Measurements from ENCODE around the gene BBS9. TPM values are rescaled to one million over a fixed set of nuclear protein-coding genes. Genes with fewer than 3 reads are reported as not detected.

The BBS9 gene
- total and polyA plus RNA-seq, 2 donors (not counting 1 experiment from before 2014, with no cell fraction given) = 8.4 to 45.2 TPM

DNA sequence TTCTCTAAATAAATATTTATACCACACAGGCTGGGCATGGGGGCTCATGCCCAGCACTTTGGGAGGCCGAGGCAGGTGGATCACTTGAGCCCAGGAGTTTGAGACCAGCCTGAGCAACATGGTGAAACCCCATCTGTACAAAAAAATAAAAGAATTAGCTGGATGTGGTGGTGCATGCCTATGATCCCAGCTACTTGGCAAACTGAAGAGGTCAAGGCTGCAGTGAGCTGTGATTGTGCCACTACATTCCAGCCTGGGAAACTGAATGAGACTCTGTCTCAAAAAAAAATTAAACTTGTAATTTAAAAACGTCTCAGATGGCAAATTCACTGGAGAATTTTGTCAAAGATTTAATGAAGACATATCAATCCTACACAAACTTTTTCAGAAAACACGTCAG lies 498.4 kb downstream of the BBS9 start:
- Mint-ChIP-seq H3K4me3 (no peak overlapping the region), H3K27ac (no peak overlapping the region), H3K27me3 (no peaks in the 10 kb centered on the region), H3K4me1 (no peaks in the 10 kb centered on the region), H3K9me3 (ENCODE audit: insufficient read depth) (peaks cover 11% of the 10 kb centered on the region)
- Histone ChIP-seq H3K4me3 (ENCODE audit: control extremely low read depth in 1 of 5, extremely low read depth in 1 of 5, insufficient read depth in 1 of 5, low read depth in 2 of 5, low read length in 4 of 5) (no peak overlapping the region), H3K4me1 (ENCODE audit: control insufficient read depth in 2 of 2, insufficient read depth in 2 of 2, low read length in 2 of 2) (no peaks in the 10 kb centered on the region), H2AFZ (ENCODE audit: insufficient read depth, low read depth, low read length, poor library complexity, severe bottlenecking) (no peak overlapping the region), H3K79me2 (ENCODE audit: control insufficient read depth, insufficient read depth, low read length) (no peaks in the 10 kb centered on the region), H3K9ac (ENCODE audit: low read length) (no peak overlapping the region), H3K27me3 (replicated peaks in 1 of 4; ENCODE audit: control extremely low read depth in 1 of 4, control insufficient read depth in 3 of 4, insufficient read depth in 4 of 4, low read length in 3 of 4) (no peaks in the 10 kb centered on the region), H3K36me3 (replicated peaks in 1 of 2; ENCODE audit: control extremely low read depth in 1 of 2, control insufficient read depth in 1 of 2, extremely low read depth in 1 of 2, insufficient read depth in 2 of 2, low read length in 1 of 2) (no peaks in the 10 kb centered on the region), H3K27ac (ENCODE audit: low read length in 2 of 2) (no peak overlapping the region), H3K9me3 (ENCODE audit: control extremely low read depth in 1 of 3, control insufficient read depth in 2 of 3, insufficient read depth in 1 of 3, low read length in 2 of 3) (peaks cover 0 to 13% (median 5%) of the 10 kb centered on the region in 3 donors), H4K20me1 (ENCODE audit: control insufficient read depth, insufficient read depth, low read length, poor library complexity, severe bottlenecking) (no peaks in the 10 kb centered on the region), H3K4me2 (replicated peaks; ENCODE audit: low read depth, low read length, poor library complexity, severe bottlenecking) (no peak overlapping the region)
- POLR2A ChIA-PET = no interaction called here
- ATAC-seq (ENCODE audit: low read depth) (no peak), DNase-seq (no peak)
- no peak for TF ChIP-seq EZH2 (IDR thresholded peaks at IDR 0.05; ENCODE audit: borderline replicate concordance, insufficient read depth, low read depth, low read length, poor library complexity, severe bottlenecking)
- TF ChIP-seq, protein P1, sequence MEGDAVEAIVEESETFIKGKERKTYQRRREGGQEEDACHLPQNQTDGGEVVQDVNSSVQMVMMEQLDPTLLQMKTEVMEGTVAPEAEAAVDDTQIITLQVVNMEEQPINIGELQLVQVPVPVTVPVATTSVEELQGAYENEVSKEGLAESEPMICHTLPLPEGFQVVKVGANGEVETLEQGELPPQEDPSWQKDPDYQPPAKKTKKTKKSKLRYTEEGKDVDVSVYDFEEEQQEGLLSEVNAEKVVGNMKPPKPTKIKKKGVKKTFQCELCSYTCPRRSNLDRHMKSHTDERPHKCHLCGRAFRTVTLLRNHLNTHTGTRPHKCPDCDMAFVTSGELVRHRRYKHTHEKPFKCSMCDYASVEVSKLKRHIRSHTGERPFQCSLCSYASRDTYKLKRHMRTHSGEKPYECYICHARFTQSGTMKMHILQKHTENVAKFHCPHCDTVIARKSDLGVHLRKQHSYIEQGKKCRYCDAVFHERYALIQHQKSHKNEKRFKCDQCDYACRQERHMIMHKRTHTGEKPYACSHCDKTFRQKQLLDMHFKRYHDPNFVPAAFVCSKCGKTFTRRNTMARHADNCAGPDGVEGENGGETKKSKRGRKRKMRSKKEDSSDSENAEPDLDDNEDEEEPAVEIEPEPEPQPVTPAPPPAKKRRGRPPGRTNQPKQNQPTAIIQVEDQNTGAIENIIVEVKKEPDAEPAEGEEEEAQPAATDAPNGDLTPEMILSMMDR (IDR thresholded peaks at IDR 0.05) = no peak
- intact Hi-C loops (cut with micrococcal nuclease) = no loop called here
- 100% methylated on average over 1 of the region's 3 CpGs for WGBS (ENCODE audit: insufficient coverage)
- CTCF ChIA-PET = no interaction called here

DNA sequence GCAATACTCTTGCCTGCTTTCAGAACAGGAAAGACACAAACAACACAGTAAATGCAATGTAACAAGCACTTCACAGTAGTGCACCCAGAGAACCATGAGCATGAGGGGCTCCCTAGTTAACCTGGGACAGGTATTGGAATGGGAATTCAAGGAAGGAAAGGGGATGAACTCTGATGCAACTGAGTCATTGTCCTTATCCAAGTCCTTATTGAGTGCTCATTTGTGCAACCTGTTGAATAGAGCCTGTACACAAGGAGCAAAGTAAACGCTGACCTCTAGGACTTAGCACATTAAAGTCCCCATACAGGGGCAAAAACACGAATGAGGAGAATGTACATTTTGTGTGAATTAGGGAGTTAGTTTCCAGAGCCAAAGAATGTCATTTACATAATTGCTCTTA lies 499.5 kb downstream of the BBS9 start:
- Histone ChIP-seq H3K9me3 (ENCODE audit: control extremely low read depth in 1 of 3, control insufficient read depth in 2 of 3, insufficient read depth in 1 of 3, low read length in 2 of 3) (peaks cover 0 to 13% (median 5%) of the 10 kb centered on the region in 3 donors), H3K4me1 (ENCODE audit: control insufficient read depth in 2 of 2, insufficient read depth in 2 of 2, low read length in 2 of 2) (no peaks in the 10 kb centered on the region), H4K20me1 (ENCODE audit: control insufficient read depth, insufficient read depth, low read length, poor library complexity, severe bottlenecking) (no peaks in the 10 kb centered on the region), H3K9ac (ENCODE audit: low read length) (no peak overlapping the region), H3K27ac (ENCODE audit: low read length in 2 of 2) (no peak overlapping the region), H3K4me2 (replicated peaks; ENCODE audit: low read depth, low read length, poor library complexity, severe bottlenecking) (no peak overlapping the region), H3K36me3 (replicated peaks in 1 of 2; ENCODE audit: control extremely low read depth in 1 of 2, control insufficient read depth in 1 of 2, extremely low read depth in 1 of 2, insufficient read depth in 2 of 2, low read length in 1 of 2) (no peaks in the 10 kb centered on the region), H2AFZ (ENCODE audit: insufficient read depth, low read depth, low read length, poor library complexity, severe bottlenecking) (no peak overlapping the region), H3K27me3 (replicated peaks in 1 of 4; ENCODE audit: control extremely low read depth in 1 of 4, control insufficient read depth in 3 of 4, insufficient read depth in 4 of 4, low read length in 3 of 4) (no peaks in the 10 kb centered on the region), H3K79me2 (ENCODE audit: control insufficient read depth, insufficient read depth, low read length) (no peaks in the 10 kb centered on the region), H3K4me3 (ENCODE audit: control extremely low read depth in 1 of 5, extremely low read depth in 1 of 5, insufficient read depth in 1 of 5, low read depth in 2 of 5, low read length in 4 of 5) (no peak overlapping the region)
- ChIA-PET CTCF (no interaction called here), POLR2A (no interaction called here)
- Mint-ChIP-seq H3K4me3 (no peak overlapping the region), H3K27ac (no peak overlapping the region), H3K4me1 (no peaks in the 10 kb centered on the region), H3K9me3 (ENCODE audit: insufficient read depth) (peaks cover 11% of the 10 kb centered on the region), H3K27me3 (no peaks in the 10 kb centered on the region)
- ATAC-seq (ENCODE audit: low read depth) = no peak
- no peak for DNase-seq
- 80% methylated on average over 1 of the region's 2 CpGs for WGBS (ENCODE audit: insufficient coverage)
- intact Hi-C loops (cut with micrococcal nuclease) = no loop called here
- TF ChIP-seq, protein P1 (IDR thresholded peaks at IDR 0.05) = no peak
- TF ChIP-seq EZH2 (IDR thresholded peaks at IDR 0.05; ENCODE audit: borderline replicate concordance, insufficient read depth, low read depth, low read length, poor library complexity, severe bottlenecking) = no peak

All from B cell (primary cell).